IMR-90 (cell line): ENCODE data around the gene NPHP4. TPM values are rescaled to one million over a fixed set of nuclear protein-coding genes. Genes with fewer than 3 reads are reported as not detected.

Experiments
- ATAC-seq: fragments of 200-7000 bp; cut with Tn5 transposase; 2 replicates; pipeline ENCODE4 v1.9.1; 2020; ENCODE audit warnings: low read depth, mild to moderate bottlenecking, moderate library complexity
- BruUV-seq: library from RNA; stranded (reverse); fragments of 400-500 nt; replicated peaks from 2 replicates; lab custom pipeline; 2021; lab: Mats Ljungman, UMichigan
- CTCF ChIA-PET: fragments of 300-600 bp; formaldehyde crosslinking; extraction: SDS; loops from one replicate; lab custom pipeline; 2021; ENCODE audit warnings: antibody characterized with exemption; lab: Yijun Ruan, JAX
- POLR2A ChIA-PET: fragments of 300-600 bp; sonication (Branson Sonifier 250); formaldehyde crosslinking; loops from one replicate; lab custom pipeline; 2022; ENCODE audit warnings: antibody characterized with exemption; ENCODE audit not compliant: unreplicated experiment; lab: Charles Lee
- DNase-seq: peaks from one replicate; pipeline ENCODE4 v3.0.0; 2013
- H2AFZ ChIP-seq: replicated peaks from 2 replicates; pipeline ENCODE3; 2013; ENCODE audit warnings: low read length, mild to moderate bottlenecking; ENCODE audit not compliant: poor library complexity
- H2AK5ac ChIP-seq: 2 replicates; pipeline ENCODE4 v1.6.1; 2013; ENCODE audit warnings: low read depth, low read length, inconsistent platforms
- H2AK9ac ChIP-seq: replicated peaks from 2 replicates; pipeline ENCODE3; 2013; ENCODE audit warnings: mild to moderate bottlenecking, low read depth, low read length, moderate library complexity; ENCODE audit not compliant: poor library complexity
- H2BK120ac ChIP-seq: 2 replicates; pipeline ENCODE4 v1.6.1; 2013; ENCODE audit warnings: low read depth, low read length, inconsistent platforms
- H2BK15ac ChIP-seq: 3 replicates; pipeline ENCODE4 v1.6.1; 2013; ENCODE audit warnings: low read depth, low read length, inconsistent platforms
- H2BK20ac ChIP-seq: 2 replicates; pipeline ENCODE4 v1.6.1; 2013; ENCODE audit warnings: low read depth, mild to moderate bottlenecking, inconsistent platforms, low read length, moderate library complexity
- H2BK5ac ChIP-seq: 2 replicates; pipeline ENCODE4 v1.6.1; 2013; ENCODE audit warnings: mild to moderate bottlenecking, low read depth, low read length, inconsistent platforms; ENCODE audit not compliant: poor library complexity, severe bottlenecking
- H3K14ac ChIP-seq: replicated peaks from 2 replicates; pipeline ENCODE4 v1.6.1; 2013; ENCODE audit warnings: low read depth, low read length, inconsistent platforms
- H3K18ac ChIP-seq: 2 replicates; pipeline ENCODE4 v1.6.1; 2013; ENCODE audit warnings: low read depth, low read length, control low read depth
- H3K23ac ChIP-seq: 2 replicates; pipeline ENCODE4 v1.6.1; 2013; ENCODE audit warnings: low read depth, low read length, inconsistent platforms
- H3K27ac ChIP-seq: 2 replicates; pipeline ENCODE4 v1.5.1; 2013; ENCODE audit warnings: mild to moderate bottlenecking, control low read depth, low read length; ENCODE audit not compliant: insufficient read depth
- H3K27me3 ChIP-seq: 2 replicates; pipeline ENCODE4 v1.6.1; 2013; ENCODE audit warnings: low read length; ENCODE audit not compliant: control insufficient read depth, insufficient read depth
- H3K36me3 ChIP-seq: 2 replicates; pipeline ENCODE4 v1.6.1; 2013; ENCODE audit warnings: low read length, mixed read lengths; ENCODE audit not compliant: control insufficient read depth, insufficient read depth
- H3K4ac ChIP-seq: 2 replicates; pipeline ENCODE4 v1.6.1; 2013; ENCODE audit warnings: low read depth, low read length, inconsistent platforms
- H3K4me1 ChIP-seq: 2 replicates; pipeline ENCODE4 v1.6.1; 2013; ENCODE audit warnings: low read length, mixed read lengths; ENCODE audit not compliant: control insufficient read depth, insufficient read depth
- H3K4me2 ChIP-seq: 2 replicates; pipeline ENCODE4 v1.6.1; 2013; ENCODE audit warnings: low read depth, mild to moderate bottlenecking, control low read depth, low read length, moderate library complexity
- H3K4me3 ChIP-seq: 2 replicates; pipeline ENCODE4 v1.5.1; 2013; ENCODE audit warnings: low read depth, mild to moderate bottlenecking, control low read depth, low read length, moderate library complexity; ENCODE audit not compliant: insufficient read depth
- H3K56ac ChIP-seq: 2 replicates; pipeline ENCODE4 v1.6.1; 2013; ENCODE audit warnings: low read length, inconsistent platforms; ENCODE audit not compliant: insufficient read depth; ENCODE audit errors: extremely low read depth
- H3K79me1 ChIP-seq, 2 experiments: 2 replicates each; pipeline ENCODE4 v1.6.1; 2013; ENCODE audit warnings: low read length in 2 of 2, inconsistent platforms in 1 of 2, low read depth in 1 of 2
- H3K9ac ChIP-seq: 2 replicates; pipeline ENCODE4 v1.6.1; 2013; ENCODE audit warnings: low read depth, low read length, control low read depth
- H3K9me1 ChIP-seq: 2 replicates; pipeline ENCODE4 v1.6.1; 2013; ENCODE audit warnings: low read length, inconsistent platforms; ENCODE audit not compliant: insufficient read depth
- H3K9me3 ChIP-seq: 2 replicates; pipeline ENCODE4 v1.6.1; 2013; ENCODE audit warnings: low read length; ENCODE audit not compliant: control insufficient read depth, insufficient read depth
- H4K20me1 ChIP-seq: 2 replicates; pipeline ENCODE4 v1.6.1; 2013; ENCODE audit warnings: low read length, inconsistent platforms; ENCODE audit not compliant: insufficient read depth
- H4K5ac ChIP-seq: 2 replicates; pipeline ENCODE4 v1.6.1; 2013; ENCODE audit warnings: mild to moderate bottlenecking, low read depth, low read length, control low read depth
- H4K8ac ChIP-seq, 2 experiments: 2 replicates each; pipeline ENCODE4 v1.6.1; 2013; ENCODE audit warnings: low read depth in 2 of 2, low read length in 2 of 2, control low read depth in 1 of 2, inconsistent platforms in 1 of 2
- H4K91ac ChIP-seq: 2 replicates; pipeline ENCODE4 v1.6.1; 2013; ENCODE audit warnings: low read depth, low read length, inconsistent platforms; ENCODE audit not compliant: insufficient read depth
- NFE2L2 ChIP-seq: fragments of 150-350 bp; IDR thresholded peaks from 2 replicates; pipeline ENCODE4 v1.6.1; 2016; ENCODE audit warnings: low read depth, mild to moderate bottlenecking, low read length
- RAD21 ChIP-seq: IDR thresholded peaks from 2 replicates; pipeline ENCODE4 v1.6.1; 2012; ENCODE audit warnings: low read length, improper control_type of control experiment
- RCOR1 ChIP-seq: IDR thresholded peaks from 2 replicates; pipeline ENCODE4 v1.6.1; 2012; ENCODE audit warnings: mild to moderate bottlenecking, low read length, improper control_type of control experiment; ENCODE audit not compliant: insufficient replicate concordance
- RFX5 ChIP-seq: IDR thresholded peaks from 2 replicates; pipeline ENCODE4 v1.8.0; 2012; ENCODE audit warnings: low read depth, mild to moderate bottlenecking, low read length, moderate library complexity
- WGBS, 2 experiments: methylation state at CpG; one replicate each; pipeline versions ENCODE4 v1.1.5 to v1.1.7; 2013; ENCODE audit warnings: missing lambda C conversion rate in 2 of 2; ENCODE audit not compliant: insufficient read length in 1 of 2; ENCODE audit errors: extremely low coverage in 2 of 2; 5-methylcytosine and 5-hydroxymethylcytosine counted together
- dilution Hi-C: fragments of 300-500 bp; cut with HindIII; formaldehyde crosslinking; loops from one replicate; pipeline ENCODE4 v1.14.3; 2018; ENCODE audit warnings: low sequenced_read_pairs; ENCODE audit not compliant: unreplicated experiment
- in situ Hi-C: fragments of 300-500 bp; cut with MboI; formaldehyde crosslinking; loops from 3 replicates; pipeline ENCODE4 v1.14.3; 2019; ENCODE audit warnings: low sequenced_read_pairs, inconsistent platforms, mixed read lengths
- intact Hi-C: fragments of 100-400 bp; cut with micrococcal nuclease; formaldehyde crosslinking; loops from 2 replicates; pipeline ENCODE4 v1.10.0; 2022
- polyA plus RNA-seq, 3 experiments: library from polyadenylated mRNA; depleted of rRNA; stranded (reverse); fragments of >200 nt; gene quantifications; 2 replicates each; pipeline ENCODE4 v1.2.3, GENCODE V29; 2012; ENCODE audit warnings: low replicate concordance in 1 of 3
- total RNA-seq: library from RNA; depleted of rRNA; stranded (reverse); fragments of >200 nt; gene quantifications from 2 replicates; pipeline ENCODE4 v1.2.3, GENCODE V29; 2012
- TF ChIP-seq, protein P1 (sequence below): fragments of 150-350 bp; IDR thresholded peaks from 2 replicates; pipeline ENCODE4 v1.6.1; 2017; ENCODE audit warnings: mild to moderate bottlenecking, antibody characterized with exemption, low read length, low read depth

NPHP4 gene
- total and polyA plus RNA-seq, 2 of the 4 experiments (the other 2 are of a cell fraction): 2.0 to 5.5 TPM

DNA sequence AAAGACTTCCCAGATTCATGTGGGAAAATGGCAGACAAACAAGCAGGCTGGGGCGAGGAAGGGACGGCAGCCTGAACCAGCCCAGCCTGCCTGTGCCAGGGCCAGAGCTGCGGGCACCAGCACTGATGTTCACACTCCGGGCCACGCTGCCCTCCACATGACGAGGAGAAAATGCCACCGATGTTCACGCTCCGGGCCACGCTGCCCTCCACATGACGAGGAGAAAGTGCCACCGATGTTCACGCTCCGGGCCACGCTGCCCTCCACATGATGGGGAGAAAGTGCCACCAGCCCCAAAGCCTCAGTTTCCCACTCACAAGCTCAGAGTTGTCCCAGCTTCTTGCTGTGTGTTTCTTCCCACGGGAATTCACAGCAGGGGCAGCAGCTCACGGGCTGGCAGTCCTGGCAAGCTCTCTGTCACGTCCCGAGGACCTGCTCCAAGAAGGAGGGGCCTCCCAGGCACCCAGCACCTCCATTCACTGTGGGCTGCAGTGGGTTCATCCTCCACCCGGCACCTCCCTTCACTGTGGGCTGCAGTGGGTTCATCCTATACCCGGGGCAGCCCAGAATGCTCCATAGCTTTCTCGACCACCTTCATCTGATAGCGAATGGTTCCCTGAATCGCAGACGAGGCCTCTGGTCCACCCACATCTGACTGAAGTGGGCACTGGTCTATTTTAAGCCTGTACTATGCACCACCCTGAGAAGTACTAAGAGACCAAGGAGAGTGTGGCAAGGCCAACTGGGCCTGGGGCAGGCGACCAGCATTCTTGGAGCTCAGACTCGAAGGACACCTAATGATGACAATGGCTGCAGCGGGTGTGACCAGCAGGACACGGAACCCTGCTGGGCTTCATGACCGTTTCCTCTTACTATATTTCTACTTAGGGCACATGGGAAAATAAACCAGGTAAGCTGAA, 108.8 kb downstream of the NPHP4 start:
- in situ Hi-C loops: no loop called here
- Histone ChIP-seq H2AFZ (no peak overlapping the region), H3K36me3 (peaks cover 14% of the 10 kb centered on the region), H2AK5ac (no peak overlapping the region), H3K27ac (no peak overlapping the region), H3K9me3 (peaks cover 7% of the 10 kb centered on the region; the same call in 1 of the 2 replicates), H3K18ac (no peak overlapping the region), H3K9ac (no peak overlapping the region), H3K4ac (no peak overlapping the region), H2BK15ac (no peak overlapping the region), H3K27me3 (no peaks in the 10 kb centered on the region), H2AK9ac (no peak overlapping the region), H4K91ac (no peak overlapping the region), H3K56ac (no peak overlapping the region), H2BK20ac (no peak overlapping the region), H4K8ac (no peak overlapping the region), H3K4me3 (no peak overlapping the region), H2BK5ac (no peak overlapping the region), H4K20me1 (no peaks in the 10 kb centered on the region), H3K23ac (no peak overlapping the region), H4K5ac (no peak overlapping the region), H2BK120ac (no peak overlapping the region), H3K4me1 (no peaks in the 10 kb centered on the region), H3K79me1 (no peaks in the 10 kb centered on the region), H3K9me1 (no peaks in the 10 kb centered on the region), H3K14ac (no peak overlapping the region), H3K4me2 (no peak overlapping the region)
- CTCF ChIA-PET: no interaction called here
- ATAC-seq: no peak
- TF ChIP-seq RCOR1: no peak
- TF ChIP-seq, protein P1, sequence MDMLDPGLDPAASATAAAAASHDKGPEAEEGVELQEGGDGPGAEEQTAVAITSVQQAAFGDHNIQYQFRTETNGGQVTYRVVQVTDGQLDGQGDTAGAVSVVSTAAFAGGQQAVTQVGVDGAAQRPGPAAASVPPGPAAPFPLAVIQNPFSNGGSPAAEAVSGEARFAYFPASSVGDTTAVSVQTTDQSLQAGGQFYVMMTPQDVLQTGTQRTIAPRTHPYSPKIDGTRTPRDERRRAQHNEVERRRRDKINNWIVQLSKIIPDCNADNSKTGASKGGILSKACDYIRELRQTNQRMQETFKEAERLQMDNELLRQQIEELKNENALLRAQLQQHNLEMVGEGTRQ: no peak
- TF ChIP-seq NFE2L2: no peak
- TF ChIP-seq RFX5: no peak
- TF ChIP-seq RAD21: no peak
- 85% methylated on average over 10 of the region's 30 CpGs; no CpG with 5 or more reads in 1 of the 2 experiments for WGBS, 2 experiments
- intact Hi-C loops: no loop called here
- DNase-seq: no peak
- POLR2A ChIA-PET: no interaction called here
- dilution Hi-C loops: no loop called here
- BruUV-seq: no TSS peak
